Epithelial cell of proximal tubule (primary cell): ENCODE results near the gene SCGB2B2. TPM values are rescaled to one million over a fixed set of nuclear protein-coding genes. Genes with fewer than 3 reads are reported as not detected.

Experiments used
- DNase-seq: peaks from one replicate; pipeline ENCODE4 v3.0.0-alpha.2; 2011; ENCODE audit warnings: low read depth
- H3K4me3 ChIP-seq: 2 replicates; pipeline ENCODE4 v1.5.1; 2011; ENCODE audit warnings: low read depth, mild to moderate bottlenecking, low read length
- total RNA-seq: library from RNA; depleted of rRNA; stranded (reverse); fragments of >200 nt; gene quantifications from 2 replicates; pipeline ENCODE4 v1.2.3, GENCODE V29; 2015
- TF ChIP-seq, protein P1 (sequence below): conservative IDR thresholded peaks from 2 replicates; pipeline ENCODE4 v1.5.1; 2012; ENCODE audit warnings: low read depth, mild to moderate bottlenecking, low read length

SCGB2B2 gene
- total RNA-seq, 1 donor from 2014 or later, result not detected

DNA sequence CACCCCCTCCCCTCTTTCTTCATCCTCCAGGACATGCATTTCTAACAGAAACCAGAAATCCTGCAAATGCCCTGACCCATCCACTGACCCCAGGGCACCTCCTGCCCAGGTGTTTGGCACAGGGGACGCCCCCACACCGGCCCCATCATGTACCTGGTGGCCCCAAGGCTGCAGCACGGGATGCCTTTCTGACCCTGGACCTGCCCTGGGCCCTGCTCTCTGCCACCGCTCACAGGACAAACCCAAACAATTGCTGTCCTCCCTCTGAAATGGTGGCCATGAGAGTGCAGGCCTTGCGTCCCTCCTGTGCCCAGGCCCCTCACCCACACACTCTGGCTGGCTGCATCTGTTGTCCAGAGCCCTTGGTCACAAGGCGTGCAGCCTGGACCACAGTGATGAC lies 12.1 kb downstream of the SCGB2B2 start:
- DNase-seq, result no peak
- TF ChIP-seq, protein P1, sequence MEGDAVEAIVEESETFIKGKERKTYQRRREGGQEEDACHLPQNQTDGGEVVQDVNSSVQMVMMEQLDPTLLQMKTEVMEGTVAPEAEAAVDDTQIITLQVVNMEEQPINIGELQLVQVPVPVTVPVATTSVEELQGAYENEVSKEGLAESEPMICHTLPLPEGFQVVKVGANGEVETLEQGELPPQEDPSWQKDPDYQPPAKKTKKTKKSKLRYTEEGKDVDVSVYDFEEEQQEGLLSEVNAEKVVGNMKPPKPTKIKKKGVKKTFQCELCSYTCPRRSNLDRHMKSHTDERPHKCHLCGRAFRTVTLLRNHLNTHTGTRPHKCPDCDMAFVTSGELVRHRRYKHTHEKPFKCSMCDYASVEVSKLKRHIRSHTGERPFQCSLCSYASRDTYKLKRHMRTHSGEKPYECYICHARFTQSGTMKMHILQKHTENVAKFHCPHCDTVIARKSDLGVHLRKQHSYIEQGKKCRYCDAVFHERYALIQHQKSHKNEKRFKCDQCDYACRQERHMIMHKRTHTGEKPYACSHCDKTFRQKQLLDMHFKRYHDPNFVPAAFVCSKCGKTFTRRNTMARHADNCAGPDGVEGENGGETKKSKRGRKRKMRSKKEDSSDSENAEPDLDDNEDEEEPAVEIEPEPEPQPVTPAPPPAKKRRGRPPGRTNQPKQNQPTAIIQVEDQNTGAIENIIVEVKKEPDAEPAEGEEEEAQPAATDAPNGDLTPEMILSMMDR, result no peak

DNA sequence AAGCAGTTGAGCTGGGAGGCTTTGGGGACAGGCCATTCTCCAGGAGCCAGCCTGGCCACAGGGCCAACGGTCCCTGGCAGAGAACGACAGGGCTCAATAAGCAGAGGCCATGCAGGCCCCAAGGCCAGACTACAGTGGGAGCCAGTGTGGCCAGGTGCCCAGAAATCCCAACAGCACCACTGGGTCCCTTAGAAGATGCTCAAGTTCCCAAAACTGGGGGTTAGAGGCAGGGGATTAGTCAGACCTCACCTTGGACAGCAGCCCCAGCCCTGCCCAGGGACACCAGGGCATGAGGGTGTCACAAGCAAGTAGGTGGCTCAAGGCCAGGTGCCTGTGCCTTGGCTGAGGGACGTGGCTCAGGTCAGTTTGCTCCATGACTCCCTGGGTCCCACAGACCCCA lies 12.8 kb downstream of the SCGB2B2 start:
- H3K4me3 ChIP-seq, result no peak overlapping the region
- DNase-seq, result no peak
- TF ChIP-seq, protein P1, result no peak

More for the DNA sequence above, 12.1 kb downstream of the SCGB2B2 start:
- no peak overlapping the region for H3K4me3 ChIP-seq

DNA sequence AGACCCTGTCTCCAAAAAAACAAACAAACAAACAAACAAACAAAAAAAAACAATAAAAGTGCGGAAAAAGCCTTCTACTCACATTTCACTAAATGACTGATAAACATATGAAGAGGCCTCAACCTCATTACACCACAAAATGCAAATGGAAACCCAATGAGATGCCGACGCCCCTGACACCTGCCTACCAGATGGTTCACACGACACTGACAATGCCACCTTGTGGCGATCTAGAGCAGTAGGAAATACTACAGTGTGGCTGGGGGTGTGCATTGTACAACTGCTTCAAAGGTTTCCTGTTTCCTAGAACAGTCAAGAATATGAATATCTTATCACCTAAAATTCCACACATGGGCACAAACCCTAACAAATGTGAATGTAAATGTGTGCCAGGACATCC lies 14.0 kb downstream of the SCGB2B2 start:
- TF ChIP-seq, protein P1, result peak; percentile 41
- DNase-seq, result no peak
- no peak overlapping the region for H3K4me3 ChIP-seq

DNA sequence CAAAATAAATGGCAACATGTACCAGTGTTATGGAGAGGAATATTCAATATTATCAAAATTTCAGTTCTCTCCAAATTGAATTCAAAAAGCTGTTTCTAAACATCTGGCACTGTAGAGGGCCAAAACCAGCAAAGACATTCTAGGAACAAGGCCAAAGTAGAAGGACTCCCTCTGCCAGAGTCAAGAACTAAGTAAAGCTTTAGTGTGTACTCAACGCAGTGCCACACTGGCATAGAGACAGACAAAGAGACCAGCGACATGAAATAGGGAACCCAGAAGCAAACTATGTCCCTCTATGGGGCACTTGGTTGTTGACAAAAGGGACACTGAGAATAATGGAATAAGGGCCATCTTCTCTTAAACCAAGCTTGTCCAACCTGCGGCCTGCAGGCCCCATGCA lies 15.6 kb downstream of the SCGB2B2 start:
- H3K4me3 ChIP-seq, result no peak overlapping the region
- TF ChIP-seq, protein P1, result no peak
- no peak for DNase-seq

DNA sequence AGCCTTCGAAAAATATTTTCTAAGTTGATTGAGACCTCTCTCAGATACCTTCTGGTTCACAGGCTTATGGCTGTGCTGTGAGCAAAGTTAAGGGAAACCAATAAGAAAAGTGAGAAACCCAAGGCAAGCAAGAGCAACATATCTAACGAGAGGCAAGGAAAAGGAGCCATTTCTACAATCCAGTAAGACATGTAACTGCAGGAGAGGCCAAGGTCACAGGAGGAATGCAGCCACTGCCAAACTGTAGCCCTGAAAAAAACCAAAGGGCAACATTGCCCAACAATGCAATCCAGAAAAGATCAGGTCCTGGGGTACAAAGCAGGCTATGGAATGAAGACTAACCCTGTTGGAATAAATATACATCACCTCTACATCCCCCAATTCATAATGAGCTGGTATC lies 21.3 kb downstream of the SCGB2B2 start:
- H3K4me3 ChIP-seq, result no peak overlapping the region
- DNase-seq, result no peak
- TF ChIP-seq, protein P1, result no peak

DNA sequence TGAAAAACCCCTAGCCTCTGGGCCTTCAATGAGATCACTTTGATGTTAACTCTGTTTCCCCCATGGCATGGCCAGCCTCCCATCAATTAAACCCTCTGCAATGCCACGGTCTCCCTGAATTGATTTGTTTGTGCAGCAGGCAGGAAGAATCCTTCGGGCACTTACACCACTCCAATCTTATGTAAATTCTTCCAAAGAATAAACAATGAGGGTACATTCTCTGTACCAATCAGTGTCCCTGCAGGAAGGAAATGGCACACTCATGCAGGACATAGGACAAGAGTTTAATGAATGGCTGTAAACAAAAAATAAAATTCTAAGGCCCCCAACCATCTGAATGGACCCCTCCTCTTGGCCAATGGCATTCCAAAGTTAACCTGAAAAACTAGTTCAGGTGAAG lies 22.2 kb downstream of the SCGB2B2 start:
- no peak overlapping the region for H3K4me3 ChIP-seq
- TF ChIP-seq, protein P1, result no peak
- DNase-seq, result no peak

DNA sequence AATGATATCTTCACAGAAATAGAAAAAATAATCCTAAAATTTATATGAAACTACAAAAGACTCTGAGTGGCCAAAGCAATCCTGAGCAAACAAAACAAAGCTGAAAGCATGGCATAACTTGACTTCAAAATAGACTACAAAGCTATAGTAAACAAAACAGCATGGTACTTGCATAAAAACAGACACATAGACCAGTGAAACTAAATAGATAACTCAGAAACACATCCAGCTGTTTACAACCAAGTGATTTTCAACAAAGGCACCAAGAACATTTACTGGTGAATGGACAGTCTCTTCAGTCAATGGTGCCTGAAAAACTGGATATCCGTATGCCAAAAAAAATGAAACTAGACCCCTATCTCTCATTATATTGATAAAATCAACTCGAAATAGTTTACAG lies 25.2 kb downstream of the SCGB2B2 start:
- DNase-seq, result no peak
- TF ChIP-seq, protein P1, result no peak
- no peak overlapping the region for H3K4me3 ChIP-seq
